A549 treated with CORT108297 at 1 μM for 4 hours (cell line): Measurements from ENCODE around the gene RHBDF1. TPM values are rescaled to one million over a fixed set of nuclear protein-coding genes. Genes with fewer than 3 reads are reported as not detected.

ENCODE experiments used
- total RNA-seq: library from RNA; stranded (reverse); fragments of 200-300 nt; extraction: Qiagen RNA extraction; gene quantifications from 5 replicates; pipeline ENCODE4 v1.2.3, GENCODE V29; 2022

The RHBDF1 gene, protein sequence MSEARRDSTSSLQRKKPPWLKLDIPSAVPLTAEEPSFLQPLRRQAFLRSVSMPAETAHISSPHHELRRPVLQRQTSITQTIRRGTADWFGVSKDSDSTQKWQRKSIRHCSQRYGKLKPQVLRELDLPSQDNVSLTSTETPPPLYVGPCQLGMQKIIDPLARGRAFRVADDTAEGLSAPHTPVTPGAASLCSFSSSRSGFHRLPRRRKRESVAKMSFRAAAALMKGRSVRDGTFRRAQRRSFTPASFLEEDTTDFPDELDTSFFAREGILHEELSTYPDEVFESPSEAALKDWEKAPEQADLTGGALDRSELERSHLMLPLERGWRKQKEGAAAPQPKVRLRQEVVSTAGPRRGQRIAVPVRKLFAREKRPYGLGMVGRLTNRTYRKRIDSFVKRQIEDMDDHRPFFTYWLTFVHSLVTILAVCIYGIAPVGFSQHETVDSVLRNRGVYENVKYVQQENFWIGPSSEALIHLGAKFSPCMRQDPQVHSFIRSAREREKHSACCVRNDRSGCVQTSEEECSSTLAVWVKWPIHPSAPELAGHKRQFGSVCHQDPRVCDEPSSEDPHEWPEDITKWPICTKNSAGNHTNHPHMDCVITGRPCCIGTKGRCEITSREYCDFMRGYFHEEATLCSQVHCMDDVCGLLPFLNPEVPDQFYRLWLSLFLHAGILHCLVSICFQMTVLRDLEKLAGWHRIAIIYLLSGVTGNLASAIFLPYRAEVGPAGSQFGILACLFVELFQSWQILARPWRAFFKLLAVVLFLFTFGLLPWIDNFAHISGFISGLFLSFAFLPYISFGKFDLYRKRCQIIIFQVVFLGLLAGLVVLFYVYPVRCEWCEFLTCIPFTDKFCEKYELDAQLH
- total RNA-seq = 22.0 to 32.9 TPM (median 31.9 TPM) in 5 replicates

DNA sequence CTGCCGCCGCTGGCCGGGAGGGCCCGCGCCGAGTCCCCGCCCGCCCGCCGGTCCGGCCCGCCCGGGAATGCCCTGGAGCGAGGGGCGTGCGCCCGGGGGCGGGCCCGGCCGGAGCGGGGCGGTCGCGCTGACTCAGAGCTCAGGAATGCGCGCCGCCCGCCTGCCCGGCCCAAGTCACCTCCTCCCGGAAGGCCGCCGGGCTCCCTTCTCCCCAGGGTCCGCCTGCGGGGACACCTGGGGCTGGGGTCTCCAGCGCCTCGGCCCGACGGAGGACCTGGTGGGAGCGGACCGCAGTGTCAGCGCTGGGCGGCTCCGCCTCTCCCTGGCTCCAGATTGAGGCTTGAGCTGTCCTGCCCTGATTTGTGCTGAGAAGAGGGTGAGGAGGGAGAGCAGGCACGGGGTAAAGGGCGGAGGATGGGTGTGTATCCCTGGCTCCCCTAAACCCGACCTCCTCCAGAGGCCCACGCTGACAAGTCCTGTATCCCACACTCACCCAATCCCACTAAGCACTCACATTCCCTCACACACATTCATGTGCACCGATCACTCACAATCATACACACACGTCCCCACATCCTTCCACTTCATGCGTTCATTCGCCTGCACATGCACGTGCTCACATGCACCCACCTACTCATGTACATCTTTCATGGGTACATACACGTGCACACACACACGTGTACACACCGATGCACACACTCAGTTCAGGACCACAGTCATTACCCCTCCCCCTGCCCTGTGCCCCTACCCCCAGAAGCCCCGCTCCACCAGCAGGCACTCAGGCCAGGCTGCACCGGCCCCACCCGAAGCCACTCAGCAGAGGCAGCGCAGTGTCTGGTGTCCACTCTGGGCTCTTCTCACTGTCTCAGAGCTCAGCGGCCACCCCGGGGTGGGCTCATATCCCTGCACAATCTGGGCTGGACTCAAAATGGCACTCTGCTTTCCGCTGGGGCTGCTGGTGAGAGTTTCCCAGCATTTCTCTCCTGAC, at the start of gene RHBDF1:
Gene RHBDF1, minus strand, starts transcription at position 71 of the 988 bp plus-strand sequence. CDS start 7,616 bp downstream, outside the sequence.

GRCh38 chr16:77807-78443, 5.5 kb upstream of the RHBDF1 start, which contains the start of gene MPG:
TSS of gene MPG (plus strand) at chr16:78225. CDS start at chr16:78310, 85 bp downstream.

GRCh38 chr16:53346-54236, 18.8 kb downstream of the RHBDF1 start, which contains the start of the genes POLR3K and SNRNP25:
TSS of gene POLR3K (minus strand) at chr16:53608. CDS start at chr16:53586, 22 bp downstream.
TSS of gene SNRNP25 (plus strand) at chr16:53828. CDS start at chr16:54017, 189 bp downstream.

Other genes starting within 250 kb of the RHBDF1 start
- 34.9 to 43.5 TPM (median 39.9 TPM) in 5 replicates for gene POLR3K, start 19.0 kb downstream of the RHBDF1 start, total RNA-seq
- 60.7 to 80.1 TPM (median 75.4 TPM) in 5 replicates for gene SNRNP25, start 18.8 kb downstream of the RHBDF1 start, total RNA-seq
- gene MPG, start 5.6 kb upstream of the RHBDF1 start, total RNA-seq = 54.0 to 82.9 TPM (median 75.4 TPM) in 5 replicates
- gene NPRL3, start 66.0 kb upstream of the RHBDF1 start, total RNA-seq = 21.7 to 30.8 TPM (median 29.6 TPM) in 5 replicates
- gene HBZ, start 80.0 kb upstream of the RHBDF1 start, total RNA-seq = 0.14 TPM in 1 of 5 replicates, not detected in the others
- not detected in 5 replicates for gene HBM, start 93.3 kb upstream of the RHBDF1 start, total RNA-seq
- 0.24 to 0.60 TPM (median 0.47 TPM) in 4 of 5 replicates, not detected in the other for gene HBA2, start 100.2 kb upstream of the RHBDF1 start, total RNA-seq
- gene HBA1, start 104.0 kb upstream of the RHBDF1 start, total RNA-seq = 0.78 to 1.9 TPM (median 1.1 TPM) in 5 replicates
- gene HBQ1, start 107.8 kb upstream of the RHBDF1 start, total RNA-seq = 4.4 to 9.2 TPM (median 6.8 TPM) in 5 replicates
- 48.6 to 54.3 TPM (median 52.6 TPM) in 5 replicates for gene LUC7L, start 156.8 kb upstream of the RHBDF1 start, total RNA-seq
- 44.1 to 50.9 TPM (median 47.7 TPM) in 5 replicates for gene FAM234A, start 162.2 kb upstream of the RHBDF1 start, total RNA-seq
- 3.5 to 5.6 TPM (median 5.3 TPM) in 5 replicates for gene RGS11, start 203.3 kb upstream of the RHBDF1 start, total RNA-seq
- gene ARHGDIG, start 208.0 kb upstream of the RHBDF1 start, total RNA-seq = 2.4 to 3.5 TPM (median 3.3 TPM) in 5 replicates
- 0.42 to 0.74 TPM (median 0.48 TPM) in 5 replicates for gene PDIA2, start 210.5 kb upstream of the RHBDF1 start, total RNA-seq